Ammon's horn (tissue), 1 donor: ENCODE results near the gene DDR1.
A peak's percentile ranks its signal among the peaks of the same experiment; 100 is the strongest.
"Not testable (repeated sequence)": the region's sequence is repeated elsewhere in the genome, so short reads cannot be mapped to it uniquely, and the experiment has no call there.

Experiments used
- DNase-seq: peaks from one replicate; pipeline ENCODE4 v3.0.0-alpha.2; 2016; ENCODE audit warnings: low spot score

Gene DDR1

GRCh38 chr6:30854285-30855040 is 29.9 kb upstream of the DDR1 start:
- no peak for DNase-seq

GRCh38 chr6:30855429-30856075 is 28.8 kb upstream of the DDR1 start:
- DNase-seq = no peak

GRCh38 chr6:30857112-30857511 is 27.2 kb upstream of the DDR1 start:
- no peak for DNase-seq

- DNase-seq = no peak
Observed at GRCh38 chr6:30857549-30857948, 26.8 kb upstream of the DDR1 start.

- not testable (repeated sequence) for DNase-seq
Observed at GRCh38 chr6:30859726-30860125, 24.6 kb upstream of the DDR1 start.

- DNase-seq = no peak
Observed at GRCh38 chr6:30861257-30862048, 22.9 kb upstream of the DDR1 start.

GRCh38 chr6:30862156-30862875 is 22.0 kb upstream of the DDR1 start:
- no peak for DNase-seq

- DNase-seq = no peak
Observed at GRCh38 chr6:30864325-30864724, 20.0 kb upstream of the DDR1 start.

- DNase-seq = not testable (repeated sequence)
Observed at GRCh38 chr6:30869241-30869749, 15.0 kb upstream of the DDR1 start.

- DNase-seq = no peak
Observed at GRCh38 chr6:30870546-30870945, 13.8 kb upstream of the DDR1 start.

- DNase-seq = no peak
Observed at GRCh38 chr6:30871592-30872183, 12.6 kb upstream of the DDR1 start.

GRCh38 chr6:30873137-30873640 is 11.1 kb upstream of the DDR1 start:
- DNase-seq = no peak

- not testable (repeated sequence) for DNase-seq
Observed at GRCh38 chr6:30873795-30874194, 10.5 kb upstream of the DDR1 start.

- no peak for DNase-seq
Observed at GRCh38 chr6:30875244-30876038, 8.9 kb upstream of the DDR1 start.

- DNase-seq = peak; percentile 43
Observed at GRCh38 chr6:30876039-30876730, 8.1 kb upstream of the DDR1 start.

- peak; percentile 94 for DNase-seq
Observed at GRCh38 chr6:30877419-30878262, 6.7 kb upstream of the DDR1 start.

- DNase-seq = no peak
Observed at GRCh38 chr6:30879684-30880427, 4.5 kb upstream of the DDR1 start.

GRCh38 chr6:30880698-30881252 is 3.5 kb upstream of the DDR1 start:
- DNase-seq = peak; percentile 78
